Esophagus muscularis mucosa (tissue), 4 donors: ENCODE measurements around the gene PLS1.

ENCODE experiments used
- EP300 ChIP-seq: sonication (generic); formaldehyde crosslinking; IDR thresholded peaks from one replicate; pipeline ENCODE4 v1.6.1; 2017; ENCODE audit warnings: antibody characterized with exemption
- POLR2A ChIP-seq: fragments of 450-650 bp; IDR thresholded peaks from one replicate; pipeline ENCODE4 v1.6.1; 2017; ENCODE audit warnings: antibody characterized with exemption, moderate library complexity, mild to moderate bottlenecking, low read depth
- POLR2AphosphoS5 ChIP-seq, 2 donors: sonication (generic); formaldehyde crosslinking; IDR thresholded peaks; one replicate each; pipeline ENCODE4 v1.6.1; 2017; ENCODE audit warnings: antibody characterized with exemption in 2 of 2
- TF ChIP-seq, protein P1 (sequence below), 3 experiments: fragments of 200-600 bp in 2 of 3; fragments of 450-650 bp in 1 of 3; sonication (generic) in 2 of 3; IDR thresholded peaks; one replicate each; pipeline ENCODE4 v1.5.1; 2017 to 2019; ENCODE audit warnings: antibody characterized with exemption in 3 of 3, mild to moderate bottlenecking in 2 of 3, moderate library complexity in 1 of 3

GRCh38 chr3:142738396-142738795, 142.2 kb downstream of the PLS1 start:
- TF ChIP-seq, protein P1, sequence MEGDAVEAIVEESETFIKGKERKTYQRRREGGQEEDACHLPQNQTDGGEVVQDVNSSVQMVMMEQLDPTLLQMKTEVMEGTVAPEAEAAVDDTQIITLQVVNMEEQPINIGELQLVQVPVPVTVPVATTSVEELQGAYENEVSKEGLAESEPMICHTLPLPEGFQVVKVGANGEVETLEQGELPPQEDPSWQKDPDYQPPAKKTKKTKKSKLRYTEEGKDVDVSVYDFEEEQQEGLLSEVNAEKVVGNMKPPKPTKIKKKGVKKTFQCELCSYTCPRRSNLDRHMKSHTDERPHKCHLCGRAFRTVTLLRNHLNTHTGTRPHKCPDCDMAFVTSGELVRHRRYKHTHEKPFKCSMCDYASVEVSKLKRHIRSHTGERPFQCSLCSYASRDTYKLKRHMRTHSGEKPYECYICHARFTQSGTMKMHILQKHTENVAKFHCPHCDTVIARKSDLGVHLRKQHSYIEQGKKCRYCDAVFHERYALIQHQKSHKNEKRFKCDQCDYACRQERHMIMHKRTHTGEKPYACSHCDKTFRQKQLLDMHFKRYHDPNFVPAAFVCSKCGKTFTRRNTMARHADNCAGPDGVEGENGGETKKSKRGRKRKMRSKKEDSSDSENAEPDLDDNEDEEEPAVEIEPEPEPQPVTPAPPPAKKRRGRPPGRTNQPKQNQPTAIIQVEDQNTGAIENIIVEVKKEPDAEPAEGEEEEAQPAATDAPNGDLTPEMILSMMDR (IDR thresholded peaks at IDR 0.05) = no peak
- no peak for TF ChIP-seq POLR2A
- TF ChIP-seq EP300 = no peak
- no peak for TF ChIP-seq POLR2AphosphoS5 (IDR thresholded peaks at IDR 0.05)
